NCI-H2029 (cell line): ENCODE results near the gene HINT2.
A peak's percentile ranks its signal among the peaks of the same experiment; 100 is the strongest.

ENCODE experiments used
- DNase-seq: peaks from one replicate; lab custom pipeline; 2025; lab: John Stamatoyannopoulos, UW

Gene HINT2

GRCh38 chr9:35811381-35812024, 3.3 kb downstream of the HINT2 start:
- DNase-seq = peak; percentile 30

GRCh38 chr9:35810122-35810521, 4.7 kb downstream of the HINT2 start:
- no peak for DNase-seq

GRCh38 chr9:35808433-35808832, 6.4 kb downstream of the HINT2 start:
- no peak for DNase-seq

- no peak for DNase-seq
These were observed 8.7 kb downstream of the HINT2 start for GRCh38 chr9:35806101-35806500.

GRCh38 chr9:35801328-35802128, 13.3 kb downstream of the HINT2 start:
- DNase-seq = no peak

- no peak for DNase-seq
These were observed 14.3 kb downstream of the HINT2 start for GRCh38 chr9:35800530-35800929.

GRCh38 chr9:35798658-35799374, 16.0 kb downstream of the HINT2 start:
- no peak for DNase-seq

GRCh38 chr9:35797311-35798109, 17.3 kb downstream of the HINT2 start:
- DNase-seq = no peak

- no peak for DNase-seq
These were observed 19.1 kb downstream of the HINT2 start for GRCh38 chr9:35795695-35796094.

GRCh38 chr9:35793461-35793860, 21.4 kb downstream of the HINT2 start:
- no peak for DNase-seq

GRCh38 chr9:35792826-35793225, 22.0 kb downstream of the HINT2 start:
- DNase-seq = no peak

GRCh38 chr9:35792024-35792813, 22.6 kb downstream of the HINT2 start:
- no peak for DNase-seq

- DNase-seq = no peak
These were observed 23.4 kb downstream of the HINT2 start, which contains the start of gene NPR2 for GRCh38 chr9:35791297-35791921. Gene NPR2 (plus strand): TSS chr9:35791591. CDS start chr9:35792409, 818 bp downstream.

GRCh38 chr9:35790385-35791296, 24.2 kb downstream of the HINT2 start:
- DNase-seq = peak; percentile 60

- DNase-seq = no peak
These were observed 24.8 kb downstream of the HINT2 start for GRCh38 chr9:35790025-35790384.

- DNase-seq = no peak
These were observed 25.3 kb downstream of the HINT2 start for GRCh38 chr9:35789541-35789940.

GRCh38 chr9:35783418-35783817, 31.4 kb downstream of the HINT2 start:
- DNase-seq = no peak

- DNase-seq = no peak
These were observed 33.8 kb downstream of the HINT2 start for GRCh38 chr9:35781066-35781465.

- DNase-seq = no peak
These were observed 36.3 kb downstream of the HINT2 start for GRCh38 chr9:35778496-35778895.

- DNase-seq = peak; percentile 96
These were observed 38.8 kb downstream of the HINT2 start for GRCh38 chr9:35776018-35776417.
